Testis (tissue), 3 donors: ENCODE results near the gene PTPN11. TPM values are rescaled to one million over a fixed set of nuclear protein-coding genes. Genes with fewer than 3 reads are reported as not detected.

Experiments
- DNase-seq: peaks from one replicate; pipeline ENCODE4 v3.0.0-alpha.2; 2019
- H3K27ac ChIP-seq, 2 donors: fragments of 200-600 bp; sonication (generic); one replicate each; pipeline ENCODE4 v1.5.1; 2019
- H3K27me3 ChIP-seq: fragments of 200-600 bp; sonication (generic); one replicate; pipeline ENCODE4 v1.5.1; 2019
- H3K36me3 ChIP-seq: fragments of 200-600 bp; sonication (generic); one replicate; pipeline ENCODE4 v1.5.1; 2017; ENCODE audit warnings: low read depth; ENCODE audit errors: missing control alignments
- H3K4me1 ChIP-seq: fragments of 200-600 bp; sonication (generic); one replicate; pipeline ENCODE4 v1.5.1; 2019
- H3K4me3 ChIP-seq, 2 donors: fragments of 200-600 bp; sonication (generic); one replicate each; pipeline ENCODE4 v1.5.1; 2017 to 2019
- H3K9me3 ChIP-seq: fragments of 200-600 bp; sonication (generic); one replicate; pipeline ENCODE4 v1.5.1; 2017
- POLR2A ChIP-seq: fragments of 450-650 bp; IDR thresholded peaks from one replicate; pipeline ENCODE4 v1.6.1; 2017; ENCODE audit warnings: antibody characterized with exemption, mild to moderate bottlenecking, moderate library complexity
- WGBS, 2 donors: methylation state at CpG; one replicate each; pipeline ENCODE4 v1.1.5; 2018; 5-methylcytosine and 5-hydroxymethylcytosine counted together
- intact Hi-C: fragments of 100-400 bp; cut with DNase I; formaldehyde crosslinking; loops from one replicate; pipeline ENCODE4 v1.15.1; 2023; ENCODE audit warnings: low total_unique reads
- polyA plus RNA-seq: library from polyadenylated mRNA; stranded (reverse); fragments of 350-450 nt; fragmentation: Illumina TruSeq; extraction: RNeasy Lipid Tissue Mini Kit (QIAGEN cat#74804); gene quantifications from one replicate; pipeline ENCODE4 v1.2.3, GENCODE V29; 2014; ENCODE audit warnings: low read depth, low replicate concordance; ENCODE audit not compliant: insufficient read depth
- total RNA-seq, 2 donors: library from RNA; depleted of rRNA; stranded (reverse); fragments of >200 nt; gene quantifications; one replicate each; pipeline ENCODE4 v1.2.3, GENCODE V29; 2016
- TF ChIP-seq, protein P1 (sequence below), 3 experiments: fragments of 450-650 bp in 2 of 3; fragments of 200-600 bp in 1 of 3; sonication (generic) in 1 of 3; IDR thresholded peaks; one replicate each; pipeline ENCODE4 v1.5.1; 2016 to 2019; ENCODE audit warnings: antibody characterized with exemption in 3 of 3, mild to moderate bottlenecking in 2 of 3, moderate library complexity in 1 of 3

Gene PTPN11
- total and polyA plus RNA-seq, 3 donors from 2014 or later, result 32.0 to 53.0 (median 49.4) TPM

DNA sequence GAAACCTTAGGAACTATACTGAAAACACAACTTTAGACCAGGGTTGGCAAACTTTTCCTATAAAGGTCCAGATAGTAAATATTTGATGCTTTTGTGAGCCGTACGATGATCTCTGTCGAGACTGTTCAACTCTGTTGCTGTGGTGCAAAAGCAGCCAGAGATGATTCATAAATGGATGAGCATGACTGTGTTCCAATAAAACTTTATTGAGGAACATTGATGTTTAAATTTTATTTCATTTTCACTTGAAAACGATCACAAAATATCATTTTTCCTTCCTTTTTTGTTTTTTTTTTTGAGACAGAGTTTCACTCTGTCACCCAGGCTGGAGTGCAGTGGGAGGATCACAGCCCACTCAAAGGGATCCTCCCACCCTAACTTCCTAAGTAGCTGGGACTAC is 105.5 kb downstream of the PTPN11 start:
- H3K4me1 ChIP-seq, result no peaks in the 10 kb centered on the region
- 89 to 95% methylated on average over 4 of the region's 4 CpGs for WGBS, 2 donors
- no peaks in the 10 kb centered on the region for H3K9me3 ChIP-seq
- no peak for DNase-seq
- no peaks in the 10 kb centered on the region for H3K36me3 ChIP-seq
- H3K27me3 ChIP-seq, result no peaks in the 10 kb centered on the region
- TF ChIP-seq, protein P1, sequence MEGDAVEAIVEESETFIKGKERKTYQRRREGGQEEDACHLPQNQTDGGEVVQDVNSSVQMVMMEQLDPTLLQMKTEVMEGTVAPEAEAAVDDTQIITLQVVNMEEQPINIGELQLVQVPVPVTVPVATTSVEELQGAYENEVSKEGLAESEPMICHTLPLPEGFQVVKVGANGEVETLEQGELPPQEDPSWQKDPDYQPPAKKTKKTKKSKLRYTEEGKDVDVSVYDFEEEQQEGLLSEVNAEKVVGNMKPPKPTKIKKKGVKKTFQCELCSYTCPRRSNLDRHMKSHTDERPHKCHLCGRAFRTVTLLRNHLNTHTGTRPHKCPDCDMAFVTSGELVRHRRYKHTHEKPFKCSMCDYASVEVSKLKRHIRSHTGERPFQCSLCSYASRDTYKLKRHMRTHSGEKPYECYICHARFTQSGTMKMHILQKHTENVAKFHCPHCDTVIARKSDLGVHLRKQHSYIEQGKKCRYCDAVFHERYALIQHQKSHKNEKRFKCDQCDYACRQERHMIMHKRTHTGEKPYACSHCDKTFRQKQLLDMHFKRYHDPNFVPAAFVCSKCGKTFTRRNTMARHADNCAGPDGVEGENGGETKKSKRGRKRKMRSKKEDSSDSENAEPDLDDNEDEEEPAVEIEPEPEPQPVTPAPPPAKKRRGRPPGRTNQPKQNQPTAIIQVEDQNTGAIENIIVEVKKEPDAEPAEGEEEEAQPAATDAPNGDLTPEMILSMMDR (IDR thresholded peaks at IDR 0.05), result no peak
- TF ChIP-seq POLR2A, result no peak
- H3K27ac ChIP-seq, result no peak overlapping the region
- intact Hi-C loops, result no loop called here
- no peak overlapping the region for H3K4me3 ChIP-seq

DNA sequence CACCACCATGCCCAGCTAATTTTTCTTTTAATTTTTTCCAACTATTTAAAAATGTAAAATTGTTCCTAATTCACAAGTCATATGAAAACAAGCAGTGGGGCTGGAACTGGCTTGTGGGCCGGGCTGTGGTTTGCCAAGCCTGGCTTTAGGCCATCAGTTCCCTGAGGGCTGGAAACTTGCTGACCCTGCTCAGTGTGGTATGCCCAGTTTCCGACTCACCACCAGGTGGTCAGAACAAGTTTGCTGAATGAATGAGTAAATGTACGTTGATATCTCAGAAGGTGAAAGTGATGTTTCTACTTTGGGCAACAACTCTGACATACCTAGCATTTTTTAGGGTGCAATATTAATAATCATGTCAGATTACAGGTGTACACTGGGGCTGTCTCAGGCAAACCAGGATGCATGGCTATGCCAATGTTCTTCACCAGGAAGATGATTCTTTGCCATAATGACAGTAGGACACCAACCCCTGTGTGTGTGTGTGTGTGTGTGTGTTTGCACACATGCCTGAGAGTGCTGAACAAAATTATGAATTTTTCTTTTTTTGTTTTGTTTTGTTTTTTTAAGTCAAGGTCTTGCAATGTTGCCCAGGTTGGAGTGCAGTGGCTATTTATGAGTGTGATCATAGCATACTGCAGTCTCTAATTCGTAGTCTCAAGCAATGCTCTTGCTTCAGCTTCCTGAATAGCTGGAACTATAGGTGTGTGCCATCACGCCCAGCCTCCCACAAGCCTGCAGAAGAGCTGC is 106.1 kb downstream of the PTPN11 start:
- Histone ChIP-seq H3K4me1 (no peaks in the 10 kb centered on the region), H3K27ac (no peak overlapping the region), H3K36me3 (no peaks in the 10 kb centered on the region), H3K4me3 (no peak overlapping the region), H3K9me3 (no peaks in the 10 kb centered on the region), H3K27me3 (no peaks in the 10 kb centered on the region)
- TF ChIP-seq POLR2A, result no peak
- TF ChIP-seq, protein P1 (IDR thresholded peaks at IDR 0.05), result no peak
- intact Hi-C loops, result no loop called here
- WGBS, 2 donors, result 70 to 71% methylated on average over 5 of the region's 5 CpGs
- DNase-seq, result no peak

DNA sequence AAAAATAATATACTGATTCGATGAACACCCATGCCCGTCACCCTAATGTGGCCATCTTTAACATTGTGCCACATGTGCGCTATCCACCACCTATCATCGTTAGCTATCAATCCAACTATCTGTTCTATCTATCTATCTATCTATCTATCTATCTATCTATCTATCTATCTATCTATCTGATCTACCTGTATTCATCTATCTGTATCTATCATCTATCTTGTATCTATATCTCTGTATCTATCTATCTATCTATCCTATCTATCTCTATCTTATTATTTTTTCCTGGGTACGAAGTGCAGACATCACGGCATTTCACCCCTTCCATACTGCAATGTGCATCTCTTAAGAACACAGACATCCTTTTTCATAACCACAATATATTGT is 106.7 kb downstream of the PTPN11 start:
- Histone ChIP-seq H3K4me1 (no peaks in the 10 kb centered on the region), H3K36me3 (no peaks in the 10 kb centered on the region), H3K4me3 (no peak overlapping the region), H3K27ac (no peak overlapping the region), H3K27me3 (no peaks in the 10 kb centered on the region), H3K9me3 (no peaks in the 10 kb centered on the region)
- 90 to 94% methylated on average over 6 of the region's 6 CpGs for WGBS, 2 donors
- intact Hi-C loops, result no loop called here
- TF ChIP-seq, protein P1 (IDR thresholded peaks at IDR 0.05), result no peak
- no peak for TF ChIP-seq POLR2A
- DNase-seq, result no peak

DNA sequence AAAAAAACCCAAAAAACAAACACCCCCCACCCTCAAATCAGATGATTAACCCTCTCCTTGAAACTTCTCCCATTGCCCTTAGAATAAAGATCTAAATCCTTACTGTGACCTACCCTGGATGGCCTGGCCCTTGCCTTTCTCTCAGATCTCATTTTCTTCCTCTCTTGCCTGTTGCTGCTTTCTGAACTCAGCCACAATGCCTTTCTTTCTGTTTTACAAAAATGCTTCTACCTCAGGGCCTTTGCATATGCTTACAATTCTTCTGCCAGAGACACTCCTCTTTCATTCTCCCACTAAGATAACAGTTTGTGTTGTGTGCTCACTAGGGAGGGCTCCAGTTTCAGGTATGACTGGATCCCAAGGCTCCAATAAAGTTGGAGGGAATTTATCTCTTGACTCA is 108.3 kb downstream of the PTPN11 start:
- H3K4me3 ChIP-seq, result no peak overlapping the region
- no peaks in the 10 kb centered on the region for H3K27me3 ChIP-seq
- H3K36me3 ChIP-seq, result no peaks in the 10 kb centered on the region
- H3K9me3 ChIP-seq, result no peaks in the 10 kb centered on the region
- no peak for TF ChIP-seq POLR2A
- TF ChIP-seq, protein P1 (IDR thresholded peaks at IDR 0.05), result no peak
- intact Hi-C loops, result no loop called here
- H3K4me1 ChIP-seq, result no peaks in the 10 kb centered on the region
- H3K27ac ChIP-seq, result no peak overlapping the region
- no peak for DNase-seq

DNA sequence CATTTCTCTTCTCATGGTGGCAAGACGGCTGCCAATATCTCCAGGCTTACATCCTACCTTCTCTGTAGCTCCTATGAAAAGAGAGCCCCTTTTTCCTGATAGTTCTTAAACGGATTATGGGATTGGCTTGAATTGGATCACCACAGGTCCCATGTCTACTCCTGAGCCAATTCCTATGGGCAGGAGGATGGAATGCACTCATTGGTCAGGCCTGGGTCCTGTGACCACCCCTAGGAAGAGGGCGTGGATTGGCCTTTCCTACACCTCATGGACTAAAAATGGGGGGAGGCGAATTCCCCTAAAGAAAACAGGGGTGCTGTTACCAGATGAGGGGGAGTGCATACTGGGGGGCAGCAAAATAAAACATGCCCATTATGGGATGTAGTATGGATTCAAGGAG is 108.8 kb downstream of the PTPN11 start:
- H3K4me3 ChIP-seq, result no peak overlapping the region
- DNase-seq, result no peak
- no peaks in the 10 kb centered on the region for H3K36me3 ChIP-seq
- intact Hi-C loops, result no loop called here
- 79% methylated on average over 4 of the region's 4 CpGs for WGBS, 2 donors
- no peaks in the 10 kb centered on the region for H3K9me3 ChIP-seq
- H3K27me3 ChIP-seq, result no peaks in the 10 kb centered on the region
- no peak overlapping the region for H3K27ac ChIP-seq
- TF ChIP-seq, protein P1 (IDR thresholded peaks at IDR 0.05), result no peak
- TF ChIP-seq POLR2A, result no peak
- H3K4me1 ChIP-seq, result no peaks in the 10 kb centered on the region
